HG03439 (cell line): Measurements from ENCODE around the gene ZXDC.

Source experiments
- ATAC-seq: cut with Tn5 transposase; IDR thresholded peaks from one replicate; pipeline ENCODE4 v1.9.1; 2021; ENCODE audit warnings: mild to moderate bottlenecking, moderate library complexity; ENCODE audit not compliant: unreplicated experiment

ZXDC gene

DNA sequence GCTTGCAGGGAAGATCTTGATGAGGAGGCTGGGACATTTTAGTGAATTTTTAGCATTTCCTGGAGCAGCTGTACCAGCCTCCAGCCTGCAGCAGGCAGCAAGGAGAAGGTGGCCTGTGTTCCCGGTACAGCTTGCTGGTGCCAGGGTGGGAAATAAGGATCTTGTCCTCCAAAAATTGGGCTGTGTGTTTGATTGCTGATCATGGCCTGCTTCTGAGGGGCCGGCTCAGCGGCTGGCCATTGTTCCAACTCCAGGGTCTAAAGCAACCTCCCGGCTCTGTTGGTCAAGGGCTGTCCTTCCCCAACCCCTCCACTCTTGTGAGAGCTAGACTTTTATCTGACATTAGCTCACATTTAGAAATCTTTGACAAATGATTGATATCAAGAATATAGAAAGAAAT is 75.9 kb downstream of the ZXDC start:
- ATAC-seq, result no peak

DNA sequence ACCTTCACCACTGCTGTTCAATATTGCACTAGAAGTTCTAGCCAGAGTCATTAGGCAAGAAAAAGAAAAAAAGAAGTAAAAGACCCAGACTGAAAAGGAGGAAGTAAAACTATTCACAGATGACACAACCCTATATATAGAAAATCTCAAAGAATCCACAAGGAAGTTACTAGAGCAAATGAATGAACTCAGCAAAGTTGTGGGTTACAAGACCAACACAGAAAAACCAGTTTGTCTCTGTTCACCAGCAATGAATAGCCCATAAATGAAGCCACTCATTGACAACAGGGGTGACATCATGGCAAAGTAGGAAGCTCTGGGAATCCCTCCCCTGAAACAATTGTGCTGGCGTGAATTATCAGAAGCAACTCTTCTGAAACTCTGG is 76.3 kb downstream of the ZXDC start:
- no peak for ATAC-seq

DNA sequence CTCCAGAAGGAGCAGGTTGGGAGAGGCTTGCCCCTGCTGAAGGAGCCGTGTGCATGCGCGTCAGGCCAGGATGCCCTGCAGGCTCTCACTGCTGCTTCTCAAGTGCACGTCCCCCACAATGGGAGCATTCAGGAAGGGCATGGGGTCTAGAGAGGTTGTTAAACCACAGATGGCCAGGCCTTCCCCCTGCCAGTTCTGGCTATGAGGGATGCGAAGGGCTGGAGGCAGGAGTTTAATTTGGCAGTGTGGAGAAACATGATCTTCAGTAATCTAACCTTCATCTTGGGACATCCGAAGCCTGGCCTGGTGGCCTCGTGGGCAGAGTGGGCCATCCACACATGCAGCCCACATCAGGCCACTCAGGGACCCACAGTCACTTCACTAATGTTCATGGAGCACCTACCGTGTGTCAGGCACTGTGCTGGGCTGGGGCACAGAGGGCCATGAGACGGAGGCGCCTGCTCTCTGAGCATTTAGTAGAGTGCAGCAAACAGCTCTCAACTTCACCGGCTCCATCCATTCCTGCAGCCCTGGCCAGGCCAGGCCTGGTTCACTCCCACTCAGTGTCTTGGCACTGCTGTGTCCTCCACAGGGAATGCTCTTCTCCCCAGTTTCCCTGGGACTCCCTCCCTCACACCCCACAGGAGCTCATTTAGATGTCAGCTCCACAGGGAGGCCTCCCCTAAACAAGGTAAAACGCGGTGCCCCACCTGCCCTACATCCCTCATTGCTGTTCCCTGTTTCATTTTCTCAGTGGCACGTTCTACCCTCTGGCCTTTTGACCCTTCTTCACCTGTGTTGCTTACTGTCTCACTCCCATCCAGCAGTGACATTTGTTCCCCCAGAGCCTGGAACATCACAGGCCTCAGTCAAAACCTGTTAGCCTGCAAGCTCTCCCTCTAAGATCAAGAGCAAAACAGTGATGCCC is 77.0 kb downstream of the ZXDC start:
- no peak for ATAC-seq

DNA sequence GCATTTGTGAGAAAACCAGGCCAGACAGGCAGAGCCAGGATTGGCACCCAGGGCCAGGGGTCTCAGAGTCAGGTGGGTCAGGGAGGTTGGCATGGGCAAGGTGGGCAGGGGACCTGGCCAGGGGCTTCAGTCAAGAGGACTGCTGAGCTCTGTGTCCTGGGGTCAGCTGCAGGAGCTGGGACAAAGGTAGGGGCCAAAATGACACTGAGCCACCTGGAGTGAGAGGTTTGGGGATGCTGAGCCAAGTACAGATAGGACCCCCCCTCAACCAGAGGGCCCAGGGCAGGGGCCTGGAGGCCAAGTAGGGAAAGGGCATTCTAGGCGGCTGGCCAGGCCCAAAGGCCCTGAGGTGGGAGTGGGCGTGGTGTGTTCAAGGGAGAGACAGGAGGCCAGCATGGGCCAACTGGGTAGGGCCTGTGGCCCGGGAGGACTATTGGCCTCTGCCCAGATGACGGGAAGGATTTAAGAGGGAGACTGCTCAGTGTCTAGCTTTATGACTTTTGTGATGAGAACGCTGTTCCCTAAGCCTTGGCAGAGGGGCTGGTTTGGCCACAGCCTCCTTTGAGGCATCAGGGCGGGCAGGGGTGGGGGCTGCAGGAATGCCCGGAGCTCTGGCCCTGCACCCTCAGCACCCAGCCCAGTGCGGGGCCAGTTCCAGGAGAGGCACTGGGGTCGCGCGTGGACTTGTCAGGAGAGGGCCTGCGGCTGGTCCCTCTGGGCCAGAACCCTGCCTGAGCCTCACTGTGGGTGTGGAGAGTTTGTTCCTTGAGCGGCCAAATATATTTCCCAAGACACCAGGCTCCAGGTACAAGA is 77.9 kb downstream of the ZXDC start:
- no peak for ATAC-seq

DNA sequence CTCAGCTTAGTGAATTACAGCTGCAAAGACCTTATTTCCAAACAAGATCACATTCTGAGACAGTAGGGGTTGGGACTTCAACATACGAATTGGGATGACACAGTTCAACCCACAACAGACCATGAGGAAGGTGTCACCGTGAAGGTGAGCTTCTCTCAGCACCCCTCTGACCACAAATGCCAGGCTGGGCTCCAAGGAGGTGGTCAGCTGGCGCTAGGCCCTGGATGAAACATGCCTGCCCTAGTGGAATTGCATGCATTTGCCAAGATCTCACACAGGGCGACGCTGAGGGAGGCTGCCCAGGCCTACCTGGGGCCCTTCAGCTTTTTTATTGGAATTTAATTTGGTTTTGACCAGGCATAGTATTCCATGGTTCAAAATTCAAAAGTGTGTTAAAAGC is 79.2 kb downstream of the ZXDC start:
- no peak for ATAC-seq

DNA sequence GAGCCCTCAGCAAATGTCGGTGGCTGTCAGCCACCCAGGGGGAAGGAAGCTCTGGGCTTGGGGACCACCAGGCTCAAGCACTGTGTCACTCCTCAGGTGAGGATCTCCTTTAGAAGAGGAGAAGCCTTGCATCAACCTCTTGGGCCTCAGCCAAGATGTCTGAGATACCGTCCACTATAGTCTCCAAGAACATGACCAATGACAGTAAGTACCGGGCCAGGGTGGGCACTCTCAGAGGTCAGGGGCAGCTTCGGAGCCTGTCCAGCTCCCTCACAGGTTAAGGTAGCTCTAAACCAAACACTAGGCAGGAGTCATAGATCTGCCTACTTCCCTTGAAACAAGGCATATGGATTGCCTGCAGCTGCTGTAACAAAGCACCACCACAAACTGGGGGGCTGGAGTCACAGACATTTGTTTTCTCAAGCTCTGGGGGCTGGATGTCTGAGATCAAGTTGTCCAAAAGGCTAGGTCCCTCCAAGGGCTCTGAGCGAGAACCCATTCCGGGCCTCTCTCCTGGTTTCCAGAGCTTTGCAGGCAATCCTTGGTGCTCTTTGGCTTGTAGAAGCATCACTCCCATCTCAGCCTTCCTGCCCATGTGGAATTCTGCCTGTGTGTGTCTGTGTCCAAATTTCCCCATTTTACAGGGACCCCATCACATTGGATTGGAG is 79.7 kb downstream of the ZXDC start:
- ATAC-seq, result no peak

DNA sequence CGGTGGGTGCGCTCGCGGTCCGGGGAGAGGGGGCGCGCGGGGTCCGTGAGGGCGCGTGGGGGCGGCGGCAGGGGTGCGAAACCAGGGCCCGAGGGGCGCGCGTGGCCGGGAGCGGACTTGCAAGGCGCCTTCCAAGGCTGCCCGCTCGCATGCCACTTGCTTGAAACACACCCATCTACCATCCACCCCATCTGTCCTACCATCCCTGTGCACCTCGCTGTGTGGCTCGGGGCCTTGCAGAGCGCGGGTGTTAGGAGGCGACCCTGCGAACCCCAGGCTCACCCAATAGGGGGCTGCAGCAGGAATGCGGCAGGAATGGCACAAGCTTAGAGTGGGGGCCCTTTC is 80.7 kb downstream of the ZXDC start:
- no peak for ATAC-seq

DNA sequence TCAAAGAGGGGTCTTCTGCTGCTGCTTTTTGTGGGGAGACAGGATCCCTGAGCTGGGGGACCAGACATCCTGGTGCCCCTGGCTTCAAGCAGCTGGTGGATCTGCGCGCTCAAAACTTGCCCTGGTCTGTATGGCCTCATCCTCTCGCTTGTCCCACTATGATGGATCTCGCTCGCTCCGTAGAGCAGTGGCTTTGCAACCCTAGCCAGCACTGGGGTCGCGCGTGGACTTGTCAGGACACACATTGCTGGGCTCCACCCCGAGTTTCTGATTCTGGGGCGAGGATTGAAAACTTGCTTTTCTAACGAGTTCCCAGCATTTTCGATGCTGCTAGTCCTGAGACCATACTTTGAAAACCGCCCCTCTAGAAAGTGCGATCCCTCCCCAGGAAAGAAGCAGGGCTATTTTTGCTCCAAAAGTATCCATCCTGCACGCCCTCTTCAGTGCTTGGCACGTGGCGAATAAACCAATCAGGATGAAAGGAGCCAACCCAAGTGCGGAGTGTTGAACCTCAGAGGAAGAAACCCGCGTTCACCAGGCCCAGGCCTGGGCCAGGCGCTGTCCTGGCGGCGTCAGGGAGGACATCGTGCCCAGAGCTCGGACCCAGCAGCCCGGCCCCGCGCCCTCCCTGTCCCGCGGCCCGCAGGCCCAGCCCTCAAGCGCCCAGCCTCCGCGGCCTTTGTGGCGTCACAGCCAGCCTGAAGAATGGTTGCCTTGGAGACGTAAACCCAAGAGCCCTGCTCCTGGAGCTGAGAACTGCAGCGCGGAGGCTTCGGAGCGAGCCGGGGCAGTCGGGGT is 81.3 kb downstream of the ZXDC start, which contains the start of gene CFAP100:
Gene CFAP100 (plus strand): TSS at position 731 of the 798 bp plus-strand sequence. CDS start 1,092 bp downstream, outside the sequence.
- ATAC-seq, result no peak

DNA sequence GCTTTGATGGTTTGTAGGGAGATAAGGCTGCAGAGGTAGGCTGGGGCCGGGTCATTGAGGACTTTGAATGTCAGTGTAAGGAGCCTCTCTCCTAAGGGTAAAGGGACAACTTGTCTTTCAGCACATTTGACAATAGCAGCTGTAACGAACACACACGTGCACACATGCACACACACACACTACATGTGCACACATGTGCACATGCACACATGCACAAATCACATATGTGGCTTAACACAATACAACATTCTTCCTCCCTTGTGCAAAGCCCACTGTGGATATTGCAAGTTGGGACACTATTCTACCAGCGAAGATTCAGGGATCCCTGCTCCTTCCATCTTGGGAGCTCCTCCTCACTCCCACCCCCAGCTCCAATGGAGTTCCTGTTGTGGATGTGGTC is 82.1 kb downstream of the ZXDC start:
- ATAC-seq, result no peak

DNA sequence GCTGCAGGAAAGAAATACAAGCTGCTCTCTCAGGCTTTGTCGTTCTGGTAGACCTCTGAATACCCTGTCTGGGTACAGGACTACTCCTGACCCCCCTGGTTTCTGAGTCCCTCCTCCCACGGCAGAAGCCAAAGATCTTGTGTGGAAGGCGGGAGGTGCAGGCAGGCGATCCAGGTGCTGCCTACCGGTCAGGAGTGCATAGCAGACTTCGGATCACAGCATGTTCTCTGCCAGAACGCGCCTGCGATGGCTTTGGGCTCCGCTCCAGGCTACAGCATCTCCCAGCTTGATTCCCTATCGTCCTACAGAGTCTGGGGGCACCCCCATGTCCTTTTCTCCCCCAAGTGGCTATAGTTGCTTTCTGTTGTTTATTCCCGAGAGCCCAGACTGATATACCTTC is 83.4 kb downstream of the ZXDC start:
- no peak for ATAC-seq

DNA sequence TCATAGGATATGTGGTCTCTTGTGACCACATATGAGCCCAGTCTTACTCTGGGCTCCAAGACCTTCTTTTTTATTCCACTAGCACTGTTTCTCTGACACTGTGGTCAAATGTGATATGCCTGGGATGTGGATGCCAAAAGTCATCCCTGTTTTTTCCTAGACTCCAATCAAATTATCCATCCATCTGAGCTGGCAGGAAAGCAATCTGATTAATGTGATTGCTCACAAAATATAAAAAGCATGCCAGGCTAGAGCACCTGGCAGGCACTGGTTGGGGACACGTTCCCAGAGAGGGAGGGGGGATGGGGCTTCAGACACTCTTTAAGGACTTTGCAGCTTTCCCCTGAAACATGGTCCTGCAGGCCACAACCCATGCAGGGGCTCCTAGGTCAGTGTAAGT is 84.1 kb downstream of the ZXDC start:
- ATAC-seq, result no peak

DNA sequence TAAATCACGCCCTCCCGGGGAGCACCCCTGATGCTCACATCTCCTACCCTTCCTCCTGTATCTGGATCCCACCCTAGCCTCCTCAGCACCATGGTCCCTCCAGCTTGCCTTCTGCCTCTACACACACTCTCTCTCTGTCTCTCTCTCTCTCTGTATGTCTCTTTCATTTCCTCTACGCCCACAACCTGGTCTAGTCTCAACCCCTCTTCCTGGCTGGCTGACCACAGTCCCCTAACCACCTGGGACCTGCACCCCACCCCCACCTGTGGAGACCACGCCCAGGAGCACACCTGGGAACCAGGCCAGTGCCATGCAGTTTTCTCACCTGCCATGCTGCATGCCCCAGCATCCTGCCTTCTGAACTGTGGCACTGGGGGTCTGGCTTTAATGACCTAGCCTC is 84.9 kb downstream of the ZXDC start:
- no peak for ATAC-seq

DNA sequence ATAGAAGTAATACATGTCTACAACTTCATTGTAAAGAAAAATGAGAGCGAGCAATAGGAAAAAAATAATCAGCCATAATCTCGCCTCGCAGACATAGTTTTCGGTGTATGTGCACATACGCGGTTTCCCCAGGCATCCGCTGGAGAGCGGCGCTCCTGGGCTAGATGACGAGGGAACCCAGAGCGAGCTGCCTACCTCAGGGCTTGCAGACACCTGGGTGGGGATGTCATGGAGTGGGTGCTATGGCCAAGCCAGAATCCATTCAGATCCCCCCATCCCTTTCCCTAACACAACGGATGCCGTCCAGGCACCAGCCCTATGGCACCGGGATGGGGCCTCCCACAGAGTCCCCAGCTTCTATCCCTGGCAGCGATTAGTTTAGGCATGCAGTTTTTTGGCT is 85.5 kb downstream of the ZXDC start:
- ATAC-seq, result no peak

DNA sequence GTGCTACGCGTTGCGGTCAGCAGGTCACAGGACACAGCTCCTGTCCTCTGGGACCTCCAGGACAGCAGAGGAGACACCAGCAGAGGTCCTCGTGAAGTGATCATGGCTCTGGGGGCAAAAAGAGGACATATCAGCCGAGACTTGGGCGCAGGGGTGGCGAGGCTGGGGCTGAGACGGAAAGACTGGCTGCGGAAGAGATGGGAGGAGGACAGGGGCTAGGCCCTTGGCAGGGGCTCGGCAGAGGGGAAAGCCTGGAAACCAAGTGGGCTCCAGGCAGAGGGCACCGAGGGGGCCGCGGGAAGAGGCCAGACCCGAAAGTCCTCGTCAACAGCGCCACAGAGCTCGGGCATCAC is 85.9 kb downstream of the ZXDC start:
- ATAC-seq, result no peak

DNA sequence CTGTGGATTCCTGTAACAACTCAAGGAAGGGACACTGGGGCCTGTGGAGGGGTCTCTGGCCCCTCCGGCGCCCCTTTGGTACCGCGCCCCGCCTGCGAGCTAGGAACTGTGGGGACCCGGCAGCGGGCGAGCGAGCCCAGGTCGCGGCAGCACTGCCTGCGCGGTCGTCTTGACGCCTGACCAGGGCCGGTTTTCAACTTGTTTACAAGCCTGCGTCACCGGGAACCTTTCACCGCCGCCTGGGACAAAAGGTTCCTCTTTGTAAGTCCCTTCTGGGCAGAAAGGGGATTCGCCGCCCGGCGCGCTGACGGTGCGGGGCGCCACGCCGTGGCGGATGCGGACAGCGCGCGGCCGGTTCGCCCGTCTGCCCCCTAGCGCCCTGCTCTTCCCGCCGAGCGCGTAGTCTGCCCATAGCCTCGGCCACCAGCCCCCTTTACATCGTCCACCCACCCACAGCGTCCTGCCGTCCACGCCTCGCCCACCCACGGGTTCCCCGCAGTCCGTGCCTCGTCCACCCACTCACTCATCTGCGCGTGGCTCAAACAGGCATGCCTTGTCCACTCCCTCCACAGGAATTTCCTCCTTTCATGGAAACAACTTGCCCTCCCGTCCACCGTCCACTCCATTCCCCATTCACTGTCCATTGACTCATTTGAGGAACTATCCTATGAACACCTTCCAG is 86.4 kb downstream of the ZXDC start:
- peak; percentile 70 for ATAC-seq
